Thyroid gland (tissue), 4 donors: ENCODE data around the gene UBASH3A.

Experiments used
- POLR2A ChIP-seq, 2 donors: fragments of 450-650 bp; IDR thresholded peaks; one replicate each; pipeline ENCODE4 v1.6.1; 2017; ENCODE audit warnings: antibody characterized with exemption in 2 of 2, mild to moderate bottlenecking in 2 of 2, moderate library complexity in 1 of 2
- TF ChIP-seq, protein P1 (sequence below), 6 experiments: fragments of 200-600 bp in 3 of 6; fragments of 450-650 bp in 3 of 6; sonication (generic) in 3 of 6; IDR thresholded peaks; one replicate each; pipeline ENCODE4 v1.5.1; 2016 to 2019; ENCODE audit warnings: antibody characterized with exemption in 6 of 6, mild to moderate bottlenecking in 2 of 6, inconsistent platforms in 1 of 6, moderate library complexity in 1 of 6

DNA sequence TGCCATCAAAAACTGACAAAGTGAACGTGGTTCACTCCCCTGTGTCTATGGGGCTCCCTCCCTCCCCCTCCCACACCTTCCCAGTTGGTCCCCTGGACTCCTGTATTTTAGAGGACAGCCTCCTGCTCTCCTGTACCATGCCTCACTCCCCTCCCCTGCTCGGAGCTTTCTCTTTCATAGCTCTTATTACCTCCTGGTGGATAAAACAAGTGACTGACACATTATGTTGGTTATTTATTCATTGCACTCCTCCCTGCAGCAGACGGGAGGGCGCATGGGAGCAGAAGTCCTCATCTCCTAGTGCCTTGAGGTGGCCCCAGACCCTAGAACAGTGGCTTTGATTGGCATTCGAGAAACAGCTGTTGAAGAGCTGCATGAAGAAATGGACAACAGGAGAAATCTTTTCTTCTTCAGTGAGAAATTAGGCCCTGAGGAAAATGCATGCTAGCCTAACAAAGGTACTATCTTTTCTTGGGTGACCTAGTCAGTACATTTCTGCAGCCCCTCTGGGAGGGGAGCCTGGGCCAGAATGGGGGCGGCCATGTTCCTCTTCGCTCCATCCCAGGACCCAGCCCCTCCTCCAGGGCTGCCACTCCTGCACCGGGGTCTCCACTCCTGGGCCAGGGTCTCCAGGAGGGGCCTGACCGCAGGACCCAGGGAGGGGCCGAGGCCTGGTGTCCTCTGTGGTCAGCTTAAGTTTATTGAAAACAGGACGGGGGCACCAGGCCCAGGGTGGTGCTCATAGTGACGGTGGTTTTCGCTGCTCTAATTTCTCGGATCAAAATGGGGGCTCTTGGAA lies 36.1 kb upstream of the UBASH3A start:
- TF ChIP-seq, protein P1, sequence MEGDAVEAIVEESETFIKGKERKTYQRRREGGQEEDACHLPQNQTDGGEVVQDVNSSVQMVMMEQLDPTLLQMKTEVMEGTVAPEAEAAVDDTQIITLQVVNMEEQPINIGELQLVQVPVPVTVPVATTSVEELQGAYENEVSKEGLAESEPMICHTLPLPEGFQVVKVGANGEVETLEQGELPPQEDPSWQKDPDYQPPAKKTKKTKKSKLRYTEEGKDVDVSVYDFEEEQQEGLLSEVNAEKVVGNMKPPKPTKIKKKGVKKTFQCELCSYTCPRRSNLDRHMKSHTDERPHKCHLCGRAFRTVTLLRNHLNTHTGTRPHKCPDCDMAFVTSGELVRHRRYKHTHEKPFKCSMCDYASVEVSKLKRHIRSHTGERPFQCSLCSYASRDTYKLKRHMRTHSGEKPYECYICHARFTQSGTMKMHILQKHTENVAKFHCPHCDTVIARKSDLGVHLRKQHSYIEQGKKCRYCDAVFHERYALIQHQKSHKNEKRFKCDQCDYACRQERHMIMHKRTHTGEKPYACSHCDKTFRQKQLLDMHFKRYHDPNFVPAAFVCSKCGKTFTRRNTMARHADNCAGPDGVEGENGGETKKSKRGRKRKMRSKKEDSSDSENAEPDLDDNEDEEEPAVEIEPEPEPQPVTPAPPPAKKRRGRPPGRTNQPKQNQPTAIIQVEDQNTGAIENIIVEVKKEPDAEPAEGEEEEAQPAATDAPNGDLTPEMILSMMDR (IDR thresholded peaks at IDR 0.05): no peak
- TF ChIP-seq POLR2A (IDR thresholded peaks at IDR 0.05): no peak
